HG03354 (cell line): Measurements from ENCODE around the gene CD81.

ENCODE experiments used
- ATAC-seq: cut with Tn5 transposase; IDR thresholded peaks from one replicate; pipeline ENCODE4 v1.9.1; 2021; ENCODE audit warnings: mild to moderate bottlenecking; ENCODE audit not compliant: unreplicated experiment, poor library complexity, severe bottlenecking

CD81 gene

GRCh38 chr11:2374456-2375201 is 2.5 kb upstream of the CD81 start:
- no peak for ATAC-seq

- ATAC-seq = no peak
Measured at GRCh38 chr11:2375341-2375853, 1.7 kb upstream of the CD81 start.

GRCh38 chr11:2375964-2376551 is 1.1 kb upstream of the CD81 start:
- ATAC-seq = no peak

- peak; percentile 37 for ATAC-seq
Measured at GRCh38 chr11:2377511-2378443, 667 bp downstream of the CD81 start.

GRCh38 chr11:2378527-2379210 is 1.6 kb downstream of the CD81 start:
- ATAC-seq = no peak

GRCh38 chr11:2379466-2380174 is 2.5 kb downstream of the CD81 start:
- ATAC-seq = no peak

- ATAC-seq = no peak
Measured at GRCh38 chr11:2380396-2380795, 3.3 kb downstream of the CD81 start.

GRCh38 chr11:2380807-2381350 is 3.8 kb downstream of the CD81 start:
- ATAC-seq = no peak

GRCh38 chr11:2381494-2382128 is 4.5 kb downstream of the CD81 start:
- no peak for ATAC-seq

- ATAC-seq = no peak
Measured at GRCh38 chr11:2382129-2382517, 5.0 kb downstream of the CD81 start.

GRCh38 chr11:2382936-2383851 is 6.1 kb downstream of the CD81 start:
- no peak for ATAC-seq

GRCh38 chr11:2383852-2384804 is 7.0 kb downstream of the CD81 start:
- no peak for ATAC-seq

GRCh38 chr11:2385156-2386151 is 8.3 kb downstream of the CD81 start:
- ATAC-seq = peak; percentile 51

GRCh38 chr11:2386591-2386990 is 9.5 kb downstream of the CD81 start:
- ATAC-seq = no peak

GRCh38 chr11:2387266-2387987 is 10.3 kb downstream of the CD81 start:
- ATAC-seq = peak; percentile 27
